Breast epithelium (tissue), 4 donors: ENCODE results near the gene ZNF423. TPM values are rescaled to one million over a fixed set of nuclear protein-coding genes. Genes with fewer than 3 reads are reported as not detected.
A peak's percentile ranks its signal among the peaks of the same experiment; 100 is the strongest.

Experiments used
- DNase-seq, 2 donors: peaks; one replicate each; pipeline ENCODE4 v3.0.0-alpha.2; 2019; ENCODE audit warnings: low spot score in 2 of 2
- H3K27ac ChIP-seq, 2 donors: fragments of 200-600 bp; sonication (generic) in 1 of 2; one replicate each; pipeline ENCODE4 v1.5.1; 2016 to 2019; ENCODE audit warnings: mild to moderate bottlenecking in 1 of 2
- H3K27me3 ChIP-seq, 2 donors: fragments of 200-600 bp; sonication (generic) in 1 of 2; one replicate each; pipeline versions ENCODE4 v1.5.1 to v1.6.0; 2017 to 2019; ENCODE audit warnings: control low read depth in 1 of 2, mild to moderate bottlenecking in 1 of 2
- H3K36me3 ChIP-seq: fragments of 200-600 bp; one replicate; pipeline ENCODE4 v1.5.1; 2019
- H3K4me1 ChIP-seq, 2 donors: fragments of 200-600 bp; sonication (generic); one replicate each; pipeline ENCODE4 v1.5.1; 2016 to 2019; ENCODE audit warnings: control low read depth in 1 of 2
- H3K4me3 ChIP-seq, 3 donors: fragments of 200-600 bp; sonication (generic); 1 replicate in 2 of 3; 2 replicates in 1 of 3; pipeline ENCODE4 v1.5.1; 2016 to 2019; ENCODE audit warnings: mild to moderate bottlenecking in 3 of 3, moderate library complexity in 2 of 3
- H3K9me3 ChIP-seq, 2 donors: fragments of 200-600 bp; sonication (generic) in 1 of 2; one replicate each; pipeline ENCODE4 v1.5.1; 2016 to 2019; ENCODE audit warnings: control low read depth in 1 of 2
- CTCF ChIP-seq, 3 donors: fragments of 450-650 bp; IDR thresholded peaks; one replicate each; pipeline ENCODE4 v1.5.1; 2016 to 2017; ENCODE audit warnings: antibody characterized with exemption in 3 of 3, mild to moderate bottlenecking in 3 of 3, moderate library complexity in 3 of 3
- POLR2A ChIP-seq: fragments of 450-650 bp; IDR thresholded peaks from one replicate; pipeline ENCODE4 v1.6.1; 2016; ENCODE audit warnings: antibody characterized with exemption, mild to moderate bottlenecking, moderate library complexity
- POLR2AphosphoS5 ChIP-seq, 3 donors: sonication (generic); formaldehyde crosslinking; IDR thresholded peaks; one replicate each; pipeline ENCODE4 v1.6.1; 2017; ENCODE audit warnings: antibody characterized with exemption in 3 of 3
- intact Hi-C: fragments of 100-400 bp; cut with DNase I; formaldehyde crosslinking; loops from one replicate; pipeline ENCODE4 v1.15.1; 2023; ENCODE audit warnings: low total_unique reads
- total RNA-seq, 3 donors: library from RNA; depleted of rRNA; stranded (reverse); fragments of >200 nt; gene quantifications; one replicate each; pipeline ENCODE4 v1.1.0, GENCODE V29; 2016

The ZNF423 gene
- total RNA-seq, 3 donors from 2014 or later, result 4.7 to 8.0 (median 5.9) TPM

GRCh38 chr16:49452108-49452507 is 403.8 kb downstream of the ZNF423 start:
- H3K9me3 ChIP-seq, result no peaks in the 10 kb centered on the region
- H3K4me3 ChIP-seq, result peak overlapping the region in 2 of 3 donors; percentile 22 to 43
- DNase-seq, result no peak
- intact Hi-C loops, result no loop called here
- H3K4me1 ChIP-seq, result no peaks in the 10 kb centered on the region
- H3K36me3 ChIP-seq, result no peaks in the 10 kb centered on the region
- TF ChIP-seq POLR2A (no peak), POLR2AphosphoS5 (IDR thresholded peaks at IDR 0.05) (no peak), CTCF (IDR thresholded peaks at IDR 0.05) (no peak)
- H3K27me3 ChIP-seq, result no peaks in the 10 kb centered on the region
- peak overlapping the region in 1 of 2 donors; percentile 43 for H3K27ac ChIP-seq

DNA sequence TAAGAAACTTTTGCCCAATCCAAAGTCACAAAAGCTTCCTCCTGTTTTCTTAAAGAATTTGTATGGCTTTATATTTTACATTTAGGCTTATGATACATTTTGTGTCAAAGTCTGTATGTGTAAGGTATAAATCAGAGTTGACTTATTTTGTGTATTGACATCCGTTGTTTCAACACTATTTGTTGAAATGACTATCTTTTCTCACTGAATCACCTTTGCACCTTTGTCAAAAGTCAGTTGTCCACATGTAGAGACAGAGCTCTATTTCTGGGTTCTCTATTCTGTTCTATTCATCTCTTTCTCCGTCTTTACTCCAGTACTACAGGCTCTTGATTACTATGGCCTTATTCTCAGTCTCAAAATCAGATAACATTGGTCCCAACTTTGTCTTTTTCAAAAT is 409.1 kb downstream of the ZNF423 start:
- H3K27me3 ChIP-seq, result no peaks in the 10 kb centered on the region
- no peak for TF ChIP-seq CTCF (IDR thresholded peaks at IDR 0.05)
- intact Hi-C loops, result no loop called here

GRCh38 chr16:49443576-49443975 is 412.3 kb downstream of the ZNF423 start:
- intact Hi-C loops, result no loop called here
- Histone ChIP-seq H3K27ac (no peak overlapping the region), H3K9me3 (no peaks in the 10 kb centered on the region), H3K4me3 (no peak overlapping the region), H3K27me3 (no peaks in the 10 kb centered on the region), H3K4me1 (no peaks in the 10 kb centered on the region), H3K36me3 (no peaks in the 10 kb centered on the region)
- no peak for TF ChIP-seq CTCF (IDR thresholded peaks at IDR 0.05)
- no peak for TF ChIP-seq POLR2A
- no peak for DNase-seq

More for the DNA sequence above, 409.1 kb downstream of the ZNF423 start:
- Histone ChIP-seq H3K4me1 (no peaks in the 10 kb centered on the region), H3K4me3 (no peak overlapping the region), H3K9me3 (no peaks in the 10 kb centered on the region), H3K36me3 (no peaks in the 10 kb centered on the region), H3K27ac (no peak overlapping the region)
- DNase-seq, result no peak

DNA sequence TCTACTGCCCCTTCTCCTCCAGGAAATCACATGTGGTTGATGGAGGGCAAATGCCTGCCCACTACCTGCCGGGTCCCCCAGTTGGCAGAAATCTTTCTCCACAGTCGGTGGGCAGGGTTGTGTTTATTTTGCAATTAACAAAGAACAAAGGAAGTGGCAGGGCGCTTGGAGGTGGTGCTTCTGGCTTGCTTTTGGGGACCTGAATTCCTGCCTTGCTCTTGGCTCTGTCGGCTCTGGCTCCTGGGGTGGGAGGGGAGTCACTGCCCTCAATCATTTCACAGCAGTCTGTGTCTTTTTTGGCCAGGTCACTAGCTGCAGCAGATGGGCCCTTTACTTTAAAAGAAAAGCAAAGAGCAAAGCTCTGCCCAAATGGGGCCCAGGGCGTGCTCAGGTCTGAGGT is 413.1 kb downstream of the ZNF423 start:
- Histone ChIP-seq H3K9me3 (no peaks in the 10 kb centered on the region), H3K4me3 (no peak overlapping the region), H3K36me3 (no peaks in the 10 kb centered on the region), H3K27ac (no peak overlapping the region), H3K27me3 (no peaks in the 10 kb centered on the region), H3K4me1 (no peaks in the 10 kb centered on the region)
- TF ChIP-seq POLR2A (no peak), CTCF (IDR thresholded peaks at IDR 0.05) (no peak), POLR2AphosphoS5 (IDR thresholded peaks at IDR 0.05) (no peak)
- intact Hi-C loops, result no loop called here
- no peak for DNase-seq

GRCh38 chr16:49441366-49441780 is 414.5 kb downstream of the ZNF423 start:
- no peaks in the 10 kb centered on the region for H3K4me1 ChIP-seq
- no peaks in the 10 kb centered on the region for H3K27me3 ChIP-seq
- peak overlapping the region in 2 of 3 donors; percentile 10 to 15 for H3K4me3 ChIP-seq
- no peaks in the 10 kb centered on the region for H3K9me3 ChIP-seq
- DNase-seq, result peak in 1 of 2 donors; percentile 47
- intact Hi-C loops, result no loop called here
- H3K36me3 ChIP-seq, result no peaks in the 10 kb centered on the region
- peak overlapping the region in 1 of 2 donors; percentile 4 for H3K27ac ChIP-seq
- TF ChIP-seq POLR2AphosphoS5 (IDR thresholded peaks at IDR 0.05) (no peak), CTCF (IDR thresholded peaks at IDR 0.05) (no peak), POLR2A (no peak)
